GM21786 (cell line): ENCODE results near the gene VOPP1.
"Not testable (repeated sequence)": the region's sequence is repeated elsewhere in the genome, so short reads cannot be mapped to it uniquely, and the experiment has no call there.

Experiments used
- ATAC-seq: cut with Tn5 transposase; IDR thresholded peaks from one replicate; pipeline ENCODE4 v1.9.1; 2021; ENCODE audit not compliant: unreplicated experiment

The VOPP1 gene, protein sequence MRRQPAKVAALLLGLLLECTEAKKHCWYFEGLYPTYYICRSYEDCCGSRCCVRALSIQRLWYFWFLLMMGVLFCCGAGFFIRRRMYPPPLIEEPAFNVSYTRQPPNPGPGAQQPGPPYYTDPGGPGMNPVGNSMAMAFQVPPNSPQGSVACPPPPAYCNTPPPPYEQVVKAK

DNA sequence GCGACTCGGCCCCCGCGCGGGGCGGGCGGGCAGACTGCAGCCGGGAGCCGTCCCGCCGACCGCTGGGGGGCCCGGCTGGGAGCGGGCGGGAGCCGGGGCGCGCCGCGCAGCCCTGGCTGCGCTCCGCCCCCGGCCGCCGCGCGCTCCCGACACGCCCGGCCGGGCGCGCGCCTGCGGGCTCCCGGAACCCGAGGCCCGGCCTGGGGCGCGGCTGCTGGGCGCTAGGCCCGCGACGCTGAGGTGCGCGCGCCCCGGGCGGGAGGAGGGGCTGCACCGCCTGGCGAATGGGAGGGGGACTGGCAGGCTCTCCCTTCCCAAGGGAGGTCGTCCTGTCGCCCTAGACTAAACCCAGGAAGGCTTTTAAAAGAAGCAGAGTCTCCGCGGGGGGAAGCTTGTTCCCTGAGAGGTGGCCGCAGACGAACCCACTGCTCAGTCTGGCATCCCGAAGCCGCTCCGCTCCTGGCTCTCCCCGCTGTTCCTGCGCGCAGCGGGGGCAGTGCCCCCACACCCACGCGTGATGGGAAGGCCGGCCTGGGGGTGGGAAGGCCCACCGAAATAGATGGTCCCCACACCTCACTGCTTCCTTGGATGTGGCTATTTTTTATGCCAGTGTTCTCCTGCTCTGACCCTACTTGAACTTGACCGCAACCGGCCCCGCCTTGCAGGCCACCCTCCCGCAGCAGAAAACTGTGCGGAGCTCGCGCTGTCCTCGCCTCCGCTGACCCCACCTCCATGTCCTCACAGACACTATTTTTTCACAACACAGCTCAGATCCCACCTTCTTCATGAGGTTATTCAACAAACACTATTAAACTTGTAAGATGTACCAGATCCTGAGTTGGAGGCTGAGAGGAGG lies at the start of gene VOPP1:
TSS of gene VOPP1 (minus strand) at position 125 of the 856 bp plus-strand sequence. CDS start 178 bp downstream, outside the sequence.
- peak; percentile 35 for ATAC-seq

DNA sequence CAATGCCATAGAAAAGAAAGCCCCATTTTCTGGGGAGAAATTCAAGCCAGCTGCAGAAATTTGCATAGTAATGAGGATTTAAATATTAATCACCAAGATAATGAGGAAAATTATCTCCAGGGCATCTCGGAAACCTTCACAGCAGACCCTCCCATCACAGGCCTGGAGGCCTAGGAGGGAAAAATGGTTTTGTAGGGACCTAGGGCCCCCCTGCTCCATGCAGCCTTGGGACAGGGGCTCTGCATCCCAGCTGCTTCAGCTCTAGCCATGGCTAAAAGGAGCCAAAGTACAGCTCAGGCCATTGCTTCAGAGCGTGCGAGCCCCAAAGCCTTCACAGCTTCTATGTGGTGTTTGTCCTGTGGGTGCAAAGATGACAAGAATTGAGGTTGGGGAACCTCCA lies 46.6 kb upstream of the VOPP1 start:
- ATAC-seq = no peak

DNA sequence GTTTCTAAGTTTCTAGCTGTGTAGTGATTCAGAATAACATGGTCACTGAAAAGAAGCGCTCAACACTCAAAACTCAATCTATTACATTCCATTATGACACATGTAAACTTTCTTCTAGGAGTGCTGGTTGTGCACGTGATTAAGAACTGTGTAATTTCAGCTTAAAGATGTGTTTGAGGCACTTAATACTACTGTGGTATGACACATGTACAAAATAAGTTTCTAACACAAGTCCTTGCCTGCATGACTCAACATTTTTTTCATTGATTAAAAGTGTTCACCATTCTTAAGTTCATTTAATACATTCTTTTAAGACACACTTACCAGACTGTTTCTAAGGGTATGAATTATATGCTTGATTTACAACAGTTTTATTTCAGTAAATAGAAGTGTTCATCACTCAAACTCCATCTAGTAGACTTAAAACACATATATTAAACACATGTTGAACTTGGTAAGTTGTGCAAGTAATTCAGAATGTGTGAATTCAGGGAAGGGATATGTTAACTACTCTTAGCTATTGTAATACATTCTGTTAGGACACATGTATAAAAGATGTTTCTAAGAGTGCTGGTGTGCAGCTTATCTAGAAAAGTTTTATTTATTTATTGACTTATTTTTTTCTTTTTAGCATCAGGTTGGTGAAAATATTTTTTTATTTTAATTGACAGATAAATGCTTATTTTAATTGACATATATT lies 42.2 kb upstream of the VOPP1 start:
- not testable (repeated sequence) for ATAC-seq

DNA sequence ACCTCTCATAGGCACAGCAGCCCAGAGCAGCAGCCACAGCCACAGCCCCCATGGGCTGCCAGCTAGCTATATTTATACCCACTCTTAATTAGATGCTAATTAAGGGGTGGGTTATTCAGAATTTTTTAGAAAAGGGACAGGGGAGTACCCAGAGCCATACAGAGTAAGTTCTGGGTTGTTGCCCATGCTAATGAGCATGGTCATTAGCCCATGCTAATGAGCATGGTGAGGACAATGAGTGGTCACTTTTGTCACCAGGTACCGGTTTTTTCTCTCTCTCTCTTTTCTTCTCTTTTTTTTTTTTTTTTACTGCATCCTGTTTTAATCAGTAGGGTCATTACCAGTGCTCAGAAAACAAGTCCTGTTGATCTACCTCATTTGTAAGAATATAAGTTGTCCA lies 37.4 kb upstream of the VOPP1 start:
- not testable (repeated sequence) for ATAC-seq

DNA sequence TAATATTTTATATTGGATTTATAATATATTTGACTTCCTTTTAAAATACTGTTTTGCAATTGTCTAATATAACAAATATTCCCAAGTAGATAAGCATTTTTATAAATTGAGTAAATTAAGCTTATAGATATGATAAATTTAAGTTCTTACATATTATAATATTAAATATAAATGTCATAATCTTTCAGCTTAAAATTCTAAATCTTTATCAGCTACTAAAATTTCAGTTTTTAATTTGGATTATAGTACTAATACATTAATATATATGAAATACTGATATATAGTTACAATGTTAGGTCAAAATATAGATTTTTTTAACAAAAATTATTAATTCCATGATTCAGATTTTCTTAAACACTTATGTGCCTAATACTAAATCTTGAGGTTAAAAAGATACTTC lies 33.4 kb upstream of the VOPP1 start:
- ATAC-seq = not testable (repeated sequence)

DNA sequence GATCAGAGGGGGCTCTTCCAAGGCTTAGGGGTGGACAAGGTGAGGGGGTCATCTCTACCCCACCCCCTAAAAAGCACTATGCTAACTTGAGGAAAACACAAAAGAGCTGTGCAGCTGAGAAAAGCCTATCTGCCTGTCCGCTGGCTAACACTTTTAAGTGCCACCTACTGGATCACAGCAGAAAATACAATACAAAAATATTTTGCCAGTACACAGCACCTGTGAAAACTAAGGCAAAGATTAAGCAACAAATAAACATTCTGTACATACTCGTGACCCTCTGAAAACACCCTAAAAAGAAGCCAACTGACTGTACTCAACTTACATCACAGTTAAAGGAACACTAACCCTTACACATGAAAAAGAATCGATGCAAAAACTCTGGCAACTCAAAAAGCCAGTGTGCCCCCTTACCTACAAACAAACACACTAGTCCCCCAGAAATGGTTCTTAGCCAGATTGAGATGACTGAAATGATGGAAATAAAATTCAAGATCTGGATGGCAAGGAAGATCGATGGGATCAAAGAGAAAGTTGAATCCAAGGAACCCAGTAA lies 25.7 kb upstream of the VOPP1 start:
- peak; percentile 64 for ATAC-seq

DNA sequence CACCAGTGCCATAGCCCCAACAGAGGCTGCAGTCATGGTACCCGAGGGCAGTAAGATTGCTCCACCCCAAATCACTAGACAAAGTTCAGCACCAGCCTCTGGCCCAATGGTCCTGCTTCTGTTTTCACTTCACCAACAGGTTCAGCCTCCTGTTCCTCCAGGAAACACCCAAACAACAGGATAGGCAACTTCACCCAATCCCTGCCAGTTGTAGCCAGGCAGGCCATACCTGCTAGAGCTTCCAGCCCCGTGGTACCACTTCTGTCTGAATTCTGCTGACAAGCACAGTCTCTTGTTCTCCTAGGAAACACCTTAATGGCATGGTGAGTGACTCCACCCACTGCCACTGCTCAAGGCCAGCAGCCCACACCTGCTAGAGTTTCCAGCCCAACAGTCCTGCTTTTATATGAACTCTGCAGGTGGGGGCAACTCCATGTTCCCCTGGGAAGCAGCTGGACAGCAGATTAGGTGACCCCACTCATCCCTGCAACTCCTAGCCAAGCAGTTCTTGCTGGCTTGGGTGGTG lies 25.0 kb upstream of the VOPP1 start:
- not testable (repeated sequence) for ATAC-seq

DNA sequence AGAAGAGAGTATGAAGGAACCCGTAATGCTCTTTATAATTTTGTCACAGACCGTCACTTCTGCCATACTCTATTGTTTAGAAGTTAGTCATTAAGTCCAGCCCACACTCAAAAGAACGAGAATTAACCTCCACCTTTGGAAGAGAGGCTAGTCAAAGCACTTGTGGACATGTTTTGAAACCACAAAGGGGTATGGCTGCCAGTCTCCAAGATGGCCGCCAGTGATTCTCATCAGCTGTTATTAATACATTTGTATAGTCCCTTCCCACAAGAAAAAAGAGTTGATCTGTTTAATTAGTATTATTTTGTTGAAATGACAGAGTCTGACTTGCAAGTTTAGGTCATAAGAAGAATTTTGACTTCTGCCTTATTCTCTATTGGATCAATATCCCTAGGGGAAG lies 23.2 kb upstream of the VOPP1 start:
- no peak for ATAC-seq

DNA sequence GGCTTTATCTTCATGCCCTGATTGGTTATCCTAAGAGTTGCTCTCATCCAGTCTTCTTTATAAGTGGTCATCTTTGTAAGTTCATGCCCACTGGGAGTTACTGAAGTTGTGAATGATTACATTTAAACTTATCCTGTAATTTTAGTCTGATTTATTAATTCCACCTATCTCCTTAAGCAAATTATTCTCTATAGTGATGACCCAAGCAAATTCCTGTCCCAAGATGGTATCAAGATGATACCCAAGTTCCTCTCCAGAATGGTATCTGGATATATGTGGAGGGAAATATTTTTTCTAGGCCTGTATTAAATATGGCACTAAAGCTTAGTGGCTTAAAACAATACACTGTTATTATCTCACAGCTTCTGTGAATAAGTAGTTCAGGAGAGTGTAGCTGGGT lies 22.6 kb upstream of the VOPP1 start:
- ATAC-seq = no peak

DNA sequence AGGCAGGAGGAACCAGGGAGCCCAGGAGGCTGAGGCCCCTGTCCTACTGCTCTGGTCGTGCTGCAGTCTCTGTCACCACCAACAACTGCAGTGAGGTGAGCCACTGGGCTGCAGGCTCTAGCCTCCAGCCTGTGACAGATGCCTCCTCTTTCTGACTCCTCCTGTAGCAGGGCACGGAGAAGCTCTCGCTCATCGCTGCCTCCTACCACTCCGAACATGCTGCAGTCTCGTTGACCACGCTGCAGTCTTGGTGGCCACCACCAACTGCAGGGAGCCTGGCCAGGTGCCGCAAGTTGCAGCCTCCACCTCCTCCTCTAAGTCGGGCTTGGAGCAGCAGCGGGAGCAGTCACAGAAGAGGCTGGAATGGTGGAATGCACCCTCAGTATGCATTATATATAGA lies 22.1 kb upstream of the VOPP1 start:
- no peak for ATAC-seq

DNA sequence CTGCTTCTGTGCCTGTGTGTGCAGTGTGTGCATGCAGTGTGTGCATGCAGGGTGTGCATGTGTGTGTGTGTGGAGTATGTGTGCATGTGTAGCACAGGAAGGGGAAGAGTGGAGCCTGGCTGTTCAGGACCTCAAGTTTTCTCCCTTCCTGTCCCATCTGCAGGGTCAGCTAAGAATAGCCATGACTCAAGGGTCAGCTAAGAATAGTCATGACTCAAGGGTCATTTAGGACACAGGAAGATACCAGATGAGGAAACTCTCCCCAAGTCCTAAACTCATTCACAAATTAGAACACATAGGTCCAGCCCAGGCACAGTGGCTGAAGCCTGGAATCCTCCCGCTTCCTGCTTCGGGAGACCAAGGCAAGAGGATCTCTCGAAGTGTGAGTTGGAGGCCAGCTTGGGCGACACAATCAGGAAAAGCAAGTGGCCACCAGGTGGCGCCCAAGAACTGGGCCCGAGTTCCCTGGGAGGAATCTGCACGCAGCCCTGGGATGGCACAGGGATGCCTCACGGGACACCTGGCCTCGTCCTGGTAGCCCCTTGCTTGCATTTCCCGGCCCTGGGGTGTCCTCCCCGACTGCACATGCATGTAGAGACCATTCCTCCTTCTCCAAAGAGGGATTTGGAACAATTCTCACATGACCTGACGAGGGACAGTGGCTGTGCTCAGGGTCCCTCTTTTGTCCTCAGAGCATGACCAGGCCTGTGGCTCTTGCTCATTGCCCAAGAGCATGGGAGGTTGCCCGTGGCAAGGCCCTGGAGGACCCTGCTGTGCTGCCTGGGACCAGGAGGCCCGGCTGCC lies 21.4 kb upstream of the VOPP1 start:
- ATAC-seq = peak; percentile 47

DNA sequence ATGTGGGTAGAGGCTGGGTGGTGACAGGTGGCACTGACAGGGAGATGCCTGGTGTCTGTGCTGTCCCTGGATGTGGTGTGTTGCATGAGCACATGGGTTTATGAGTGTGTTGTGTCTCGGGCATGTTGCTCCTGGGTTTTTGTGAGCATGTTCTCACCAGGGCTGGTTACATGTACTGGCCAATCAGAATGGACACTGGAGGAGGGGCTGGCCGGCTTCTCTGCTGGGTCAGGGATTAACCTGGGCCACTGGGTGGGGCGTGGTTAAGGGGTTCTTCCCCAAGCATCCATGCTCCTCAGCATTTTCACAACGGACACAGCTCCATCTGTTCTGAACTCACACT lies 20.8 kb upstream of the VOPP1 start:
- no peak for ATAC-seq

DNA sequence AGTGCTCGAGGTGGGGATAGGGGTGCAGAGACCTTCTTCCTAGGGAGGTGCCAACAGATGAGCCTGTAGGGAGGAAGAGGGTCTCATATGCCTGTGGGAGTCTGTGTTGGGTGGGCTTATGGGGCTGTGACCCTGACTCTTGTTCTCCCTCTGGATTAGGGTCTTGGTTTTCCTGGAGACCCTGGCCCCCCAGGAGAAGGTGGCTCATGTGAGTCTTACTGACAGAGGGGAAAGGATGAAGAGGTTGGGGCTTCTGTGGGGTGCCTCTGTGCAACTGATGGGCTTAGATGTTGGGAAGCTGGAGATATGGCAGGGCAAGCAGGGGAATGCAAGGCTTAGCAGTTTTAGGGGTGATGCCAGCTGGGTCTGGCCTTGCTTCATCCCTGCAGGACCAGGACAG lies 20.2 kb upstream of the VOPP1 start:
- no peak for ATAC-seq

DNA sequence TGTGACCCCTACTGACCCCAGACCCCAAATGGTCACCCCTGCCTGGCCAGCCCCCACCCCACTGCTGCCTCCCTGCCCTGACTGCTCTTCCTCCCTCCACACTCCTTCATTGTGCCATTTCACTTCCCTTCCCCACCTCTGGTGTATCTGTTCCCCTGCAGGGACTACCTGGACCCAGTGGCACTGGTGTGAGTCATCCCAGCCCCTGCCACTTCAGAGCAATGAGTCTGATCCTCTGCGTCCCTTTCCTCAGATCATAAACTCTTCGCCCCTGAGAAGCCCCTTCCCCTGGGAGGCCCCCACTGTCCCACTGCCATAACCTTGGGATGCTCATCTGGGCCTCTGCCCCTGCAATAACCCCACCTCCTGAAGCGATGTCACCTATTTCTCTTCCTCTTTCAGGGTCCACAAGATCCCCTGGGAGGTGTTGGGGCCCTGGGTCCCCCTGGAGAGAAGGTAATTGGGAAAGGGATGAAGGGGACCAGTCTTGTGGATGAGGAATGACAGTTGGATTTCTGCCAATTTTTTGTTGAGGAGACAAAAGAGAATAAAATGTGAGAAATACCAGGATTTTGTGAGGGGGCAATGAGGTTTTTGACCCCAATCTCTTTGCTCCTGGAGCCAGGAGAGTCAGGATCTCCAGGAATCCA lies 19.1 kb upstream of the VOPP1 start:
- peak; percentile 37 for ATAC-seq

DNA sequence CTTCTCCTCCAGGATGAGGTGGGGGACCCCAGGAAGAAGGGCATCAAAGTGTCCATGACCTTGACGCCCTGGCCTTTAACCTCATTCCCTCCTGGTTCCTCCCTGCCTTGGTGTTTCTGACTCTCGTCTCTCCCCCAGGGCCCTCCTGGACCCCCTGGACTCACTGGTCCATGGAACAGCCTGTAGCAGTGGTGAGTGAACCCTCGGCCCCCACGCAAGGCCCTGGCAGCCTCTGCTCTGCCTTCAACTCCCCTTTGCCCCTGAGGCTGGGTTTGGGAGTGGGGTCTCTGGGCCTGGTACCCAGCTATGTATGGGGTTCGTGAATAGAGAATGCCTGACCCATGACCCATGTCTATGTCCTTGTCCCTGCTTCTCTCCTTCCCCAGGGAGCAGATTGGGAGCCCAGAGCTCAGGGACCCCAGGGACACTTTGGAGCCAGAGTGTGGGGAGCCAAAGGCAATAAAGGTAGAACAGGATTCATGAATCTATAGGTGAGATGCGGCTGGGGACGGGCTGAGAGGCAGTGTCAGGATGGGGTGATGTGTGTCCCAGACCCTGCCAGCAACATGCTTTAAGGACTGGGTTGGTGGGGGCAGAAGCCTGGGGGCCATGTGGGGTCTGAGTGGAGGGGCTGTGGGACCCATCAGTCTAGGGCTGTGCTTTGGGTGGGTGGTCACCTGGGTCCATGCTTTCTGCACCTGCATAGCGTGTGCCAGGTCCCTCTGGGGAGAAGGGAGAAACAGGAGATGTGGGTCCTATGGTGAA lies 18.4 kb upstream of the VOPP1 start:
- no peak for ATAC-seq

DNA sequence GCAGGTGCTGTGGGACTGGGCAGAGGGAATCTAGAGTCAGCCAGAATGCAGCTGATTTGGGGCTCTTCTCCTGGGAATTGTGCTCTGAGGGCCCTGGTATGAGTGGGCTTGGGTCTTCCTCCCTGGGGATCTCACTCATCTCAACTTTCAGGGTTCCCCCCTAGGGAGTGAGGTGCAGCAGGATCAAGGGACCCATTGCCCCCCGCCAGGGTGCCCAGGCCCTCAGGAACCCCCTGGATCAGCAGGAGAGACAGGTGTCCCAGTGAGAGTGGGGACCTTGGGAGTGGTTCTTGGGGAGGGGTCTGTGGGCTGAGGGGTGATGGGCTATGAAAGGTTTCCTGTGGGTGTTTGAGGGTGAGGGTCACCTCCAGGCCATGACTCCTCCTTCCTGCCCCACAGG lies 17.6 kb upstream of the VOPP1 start:
- ATAC-seq = no peak

DNA sequence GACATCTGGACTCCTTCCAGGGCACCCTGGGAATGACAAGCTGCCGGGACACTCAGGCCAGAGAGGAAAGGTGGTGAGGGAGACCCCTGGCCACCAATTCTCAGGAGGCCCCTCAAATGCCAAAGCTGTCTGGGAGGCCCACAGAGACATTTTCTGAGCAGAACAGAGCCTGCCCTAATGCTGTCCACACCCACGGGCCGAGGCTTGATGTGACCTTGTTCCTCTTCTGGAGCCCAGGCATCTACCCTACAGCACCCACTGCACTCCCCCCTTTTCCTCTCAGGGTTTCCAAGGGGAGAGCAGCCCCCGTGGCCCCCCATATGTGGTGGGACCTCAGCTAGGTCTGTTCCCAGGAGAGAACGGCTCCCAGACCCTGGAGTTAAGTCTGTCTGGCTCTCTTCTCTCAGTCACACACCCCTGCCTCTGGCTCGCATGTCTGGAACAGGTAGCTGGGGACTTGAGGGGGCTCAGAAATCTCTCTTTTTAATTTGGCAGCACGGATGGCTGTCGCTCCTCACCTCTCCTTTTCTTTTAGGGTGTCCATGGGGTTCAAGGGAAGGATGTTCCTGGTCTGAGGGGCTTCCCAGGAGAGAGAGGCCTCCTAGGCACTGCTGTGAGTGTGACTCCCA lies 16.8 kb upstream of the VOPP1 start:
- ATAC-seq = no peak

DNA sequence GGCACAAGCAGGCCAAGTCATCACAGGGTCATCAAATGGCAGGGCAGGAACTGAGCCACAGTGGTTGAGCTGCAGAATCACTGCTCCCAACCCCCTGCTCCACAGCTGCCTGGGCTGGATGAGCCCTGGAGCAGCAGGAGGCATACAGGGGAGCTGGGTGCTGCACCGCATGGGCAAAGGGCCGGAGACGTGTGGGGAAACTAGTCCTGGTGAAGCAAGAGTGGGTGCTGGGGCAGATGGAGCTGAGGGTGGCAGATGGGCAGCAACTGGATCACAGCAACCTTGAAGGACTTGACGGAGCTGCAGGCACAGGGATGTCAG lies 16.0 kb upstream of the VOPP1 start:
- no peak for ATAC-seq

DNA sequence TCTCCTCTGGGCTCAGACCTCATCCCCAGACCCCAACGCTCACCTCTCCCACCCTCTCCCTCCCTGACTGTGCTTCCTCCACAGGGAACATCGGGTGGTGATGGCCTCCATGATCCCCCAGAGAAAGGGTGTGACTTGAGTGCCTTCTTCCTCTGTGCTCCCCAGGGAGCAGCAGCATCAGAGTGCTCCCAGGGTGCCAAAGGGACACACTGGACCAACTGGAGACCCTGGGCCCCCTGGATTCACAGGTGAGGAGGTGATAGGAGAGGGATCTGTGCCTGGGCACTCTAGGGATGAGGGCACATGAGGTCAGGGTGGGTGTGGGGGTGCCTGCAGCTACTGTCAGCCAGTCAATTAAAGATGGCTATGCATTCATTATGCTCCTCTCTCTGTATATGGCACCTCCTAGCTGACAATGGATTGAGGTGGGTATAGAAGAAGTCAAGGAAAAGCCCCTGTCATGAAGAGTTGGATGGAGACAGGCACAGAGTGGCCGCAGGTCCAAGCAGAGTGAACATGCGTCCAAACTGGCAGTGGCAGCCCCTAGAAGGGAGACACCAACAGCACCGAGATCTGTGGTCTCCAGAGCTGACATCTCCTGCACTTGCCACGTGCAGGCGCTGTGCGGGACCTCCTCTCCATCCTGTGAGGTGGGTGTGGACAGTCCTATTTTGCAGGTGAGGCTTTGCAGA lies 15.5 kb upstream of the VOPP1 start:
- ATAC-seq = no peak
